ENCODE data around the gene HOXA3. TPM values are rescaled to one million over a fixed set of nuclear protein-coding genes. Genes with fewer than 3 reads are reported as not detected.

HOXA3 gene
- total and polyA plus RNA-seq, 9 of the 15 experiments (the other 6 are each of a cell fraction or from before 2014, with no cell fraction given), result 0.04 to 0.13 TPM; not detected in 7

DNA sequence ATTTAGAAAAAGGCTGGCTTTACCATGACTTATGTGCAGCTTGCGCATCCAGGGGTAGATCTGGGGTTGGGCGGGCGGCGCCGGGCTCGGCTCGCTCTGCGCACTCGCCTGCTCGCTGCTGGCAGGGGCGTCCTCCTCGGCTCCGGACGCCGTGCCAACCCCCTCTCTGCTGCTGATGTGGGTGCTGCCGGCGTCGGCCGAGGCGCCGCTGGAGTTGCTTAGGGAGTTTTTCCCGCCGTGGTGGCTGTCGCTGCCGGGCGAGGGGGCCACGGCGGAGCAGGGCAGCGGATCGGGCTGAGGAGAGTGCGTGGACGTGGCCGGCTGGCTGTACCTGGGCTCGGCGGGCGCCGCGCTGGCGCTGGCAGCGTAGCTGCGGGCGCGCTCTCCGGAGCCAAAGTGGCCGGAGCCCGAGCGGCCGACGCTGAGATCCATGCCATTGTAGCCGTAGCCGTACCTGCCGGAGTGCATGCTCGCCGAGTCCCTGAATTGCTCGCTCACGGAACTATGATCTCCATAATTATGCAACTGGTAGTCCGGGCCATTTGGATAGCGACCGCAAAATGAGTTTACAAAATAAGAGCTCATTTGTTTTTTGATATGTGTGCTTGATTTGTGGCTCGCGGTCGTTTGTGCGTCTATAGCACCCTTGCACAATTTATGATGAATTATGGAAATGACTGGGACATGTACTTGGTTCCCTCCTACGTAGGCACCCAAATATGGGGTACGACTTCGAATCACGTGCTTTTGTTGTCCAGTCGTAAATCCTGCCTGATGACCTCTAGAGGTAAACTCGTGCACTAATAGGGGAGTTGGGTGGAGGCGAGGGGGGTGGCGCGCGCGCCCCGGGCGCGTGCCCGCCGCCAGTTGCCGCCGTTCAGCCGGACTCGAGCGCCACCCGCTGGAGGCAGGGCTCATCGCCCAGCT lies 9.1 kb downstream of the HOXA3 start, which contains the start of gene HOXA5 (continued):
- TF ChIP-seq, protein P1, sequence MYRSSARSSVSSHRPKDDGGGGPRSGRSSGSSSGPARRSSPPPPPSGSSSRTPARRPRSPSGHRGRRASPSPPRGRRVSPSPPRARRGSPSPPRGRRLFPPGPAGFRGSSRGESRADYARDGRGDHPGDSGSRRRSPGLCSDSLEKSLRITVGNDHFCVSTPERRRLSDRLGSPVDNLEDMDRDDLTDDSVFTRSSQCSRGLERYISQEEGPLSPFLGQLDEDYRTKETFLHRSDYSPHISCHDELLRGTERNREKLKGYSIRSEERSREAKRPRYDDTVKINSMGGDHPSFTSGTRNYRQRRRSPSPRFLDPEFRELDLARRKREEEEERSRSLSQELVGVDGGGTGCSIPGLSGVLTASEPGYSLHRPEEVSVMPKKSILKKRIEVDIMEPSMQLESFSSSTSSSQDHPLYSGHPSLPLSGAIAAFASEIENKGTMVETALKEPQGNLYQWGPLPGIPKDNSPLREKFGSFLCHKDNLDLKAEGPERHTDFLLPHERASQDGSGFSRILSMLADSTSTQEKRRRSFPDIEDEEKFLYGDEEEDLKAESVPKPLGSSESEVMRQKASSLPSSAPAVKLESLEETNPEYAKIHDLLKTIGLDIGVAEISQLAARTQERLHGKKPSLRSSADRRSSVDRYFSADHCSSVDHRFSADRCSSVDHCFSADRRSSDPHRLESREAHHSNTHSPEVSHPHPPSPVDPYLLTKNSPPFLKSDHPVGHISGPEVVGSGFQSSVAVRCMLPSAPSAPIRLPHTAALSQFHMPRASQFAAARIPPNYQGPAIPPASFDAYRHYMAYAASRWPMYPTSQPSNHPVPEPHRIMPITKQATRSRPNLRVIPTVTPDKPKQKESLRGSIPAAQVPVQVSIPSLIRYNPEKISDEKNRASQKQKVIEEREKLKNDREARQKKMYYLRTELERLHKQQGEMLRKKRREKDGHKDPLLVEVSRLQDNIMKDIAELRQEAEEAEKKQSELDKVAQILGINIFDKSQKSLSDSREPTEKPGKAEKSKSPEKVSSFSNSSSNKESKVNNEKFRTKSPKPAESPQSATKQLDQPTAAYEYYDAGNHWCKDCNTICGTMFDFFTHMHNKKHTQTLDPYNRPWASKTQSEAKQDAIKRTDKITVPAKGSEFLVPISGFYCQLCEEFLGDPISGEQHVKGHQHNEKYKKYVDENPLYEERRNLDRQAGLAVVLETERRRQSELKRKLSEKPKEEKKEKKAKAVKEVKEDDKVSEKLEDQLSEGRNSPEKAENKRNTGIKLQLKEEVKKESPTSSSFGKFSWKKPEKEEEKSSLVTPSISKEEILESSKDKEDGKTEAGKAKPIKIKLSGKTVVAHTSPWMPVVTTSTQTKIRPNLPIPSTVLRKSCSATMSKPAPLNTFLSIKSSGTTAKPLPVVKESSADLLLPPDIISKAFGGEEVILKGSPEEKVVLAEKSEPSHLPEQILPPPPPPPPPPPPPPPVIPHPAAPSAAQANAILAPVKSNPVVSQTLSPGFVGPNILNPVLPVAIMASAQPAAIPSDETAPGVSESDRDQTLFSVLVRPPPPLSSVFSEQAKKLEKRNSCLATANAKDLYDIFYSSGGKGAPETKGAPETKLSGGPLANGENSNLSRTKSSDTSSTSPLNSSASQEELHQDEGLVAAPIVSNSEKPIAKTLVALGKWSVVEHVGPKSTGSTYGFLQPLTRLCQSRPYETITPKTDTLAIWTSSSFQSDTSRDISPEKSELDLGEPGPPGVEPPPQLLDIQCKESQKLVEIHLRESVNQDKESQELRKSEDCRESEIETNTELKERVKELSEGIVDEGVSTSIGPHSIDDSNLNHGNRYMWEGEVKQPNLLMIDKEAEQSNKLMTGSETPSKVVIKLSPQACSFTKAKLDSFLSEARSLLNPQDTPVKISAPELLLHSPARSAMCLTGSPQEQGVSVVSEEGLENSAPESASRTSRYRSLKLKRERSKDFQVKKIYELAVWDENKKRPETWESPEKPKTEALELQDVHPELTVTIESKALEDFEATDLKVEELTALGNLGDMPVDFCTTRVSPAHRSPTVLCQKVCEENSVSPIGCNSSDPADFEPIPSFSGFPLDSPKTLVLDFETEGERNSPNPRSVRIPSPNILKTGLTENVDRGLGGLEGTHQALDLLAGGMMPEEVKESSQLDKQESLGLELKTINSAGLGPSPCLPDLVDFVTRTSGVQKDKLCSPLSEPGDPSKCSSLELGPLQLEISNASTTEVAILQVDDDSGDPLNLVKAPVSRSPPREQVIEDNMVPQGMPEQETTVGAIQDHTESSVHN (IDR thresholded peaks at IDR 0.05; ENCODE audit: borderline replicate concordance in 1 of 2, low read depth in 1 of 2), result no peak
- no peak for TF ChIP-seq MTA3 (IDR thresholded peaks at IDR 0.05; ENCODE audit: borderline replicate concordance)
- no peak for TF ChIP-seq MTF1 (CRISPR knock-in tag; IDR thresholded peaks at IDR 0.05; ENCODE audit: borderline replicate concordance)
- no peak for TF ChIP-seq CTBP1 (IDR thresholded peaks at IDR 0.05; ENCODE audit: borderline replicate concordance)
- TF ChIP-seq, protein P2, sequence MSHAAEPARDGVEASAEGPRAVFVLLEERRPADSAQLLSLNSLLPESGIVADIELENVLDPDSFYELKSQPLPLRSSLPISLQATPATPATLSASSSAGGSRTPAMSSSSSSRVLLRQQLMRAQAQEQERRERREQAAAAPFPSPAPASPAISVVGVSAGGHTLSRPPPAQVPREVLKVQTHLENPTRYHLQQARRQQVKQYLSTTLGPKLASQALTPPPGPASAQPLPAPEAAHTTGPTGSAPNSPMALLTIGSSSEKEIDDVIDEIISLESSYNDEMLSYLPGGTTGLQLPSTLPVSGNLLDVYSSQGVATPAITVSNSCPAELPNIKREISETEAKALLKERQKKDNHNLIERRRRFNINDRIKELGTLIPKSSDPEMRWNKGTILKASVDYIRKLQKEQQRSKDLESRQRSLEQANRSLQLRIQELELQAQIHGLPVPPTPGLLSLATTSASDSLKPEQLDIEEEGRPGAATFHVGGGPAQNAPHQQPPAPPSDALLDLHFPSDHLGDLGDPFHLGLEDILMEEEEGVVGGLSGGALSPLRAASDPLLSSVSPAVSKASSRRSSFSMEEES (CRISPR knock-in tag; IDR thresholded peaks at IDR 0.05), result no peak
- no peak for TF ChIP-seq PML (IDR thresholded peaks at IDR 0.05; ENCODE audit: low read length)
- no peak for TF ChIP-seq TRIM24 (IDR thresholded peaks at IDR 0.05)

All from K562 (cell line).